Calu3 (cell line): ENCODE data around the gene FBXW8. TPM values are rescaled to one million over a fixed set of nuclear protein-coding genes. Genes with fewer than 3 reads are reported as not detected.

Source experiments
- BruUV-seq: library from RNA; stranded (reverse); fragments of 400-500 nt; replicated peaks from 2 replicates; lab custom pipeline; 2021; lab: Mats Ljungman, UMichigan
- CTCF ChIA-PET: fragments of 300-600 bp; sonication (Branson Sonifier 250); formaldehyde crosslinking; loops from one replicate; lab custom pipeline; 2022; ENCODE audit warnings: antibody characterized with exemption; lab: Charles Lee
- DNase-seq: peaks from one replicate; pipeline ENCODE4 v3.0.0; 2022
- H3K27ac Mint-ChIP-seq: one replicate; pipeline ENCODE4 v1.8.0; 2022; ENCODE audit warnings: mixed read lengths; ENCODE audit not compliant: unreplicated experiment
- H3K27me3 Mint-ChIP-seq: one replicate; pipeline ENCODE4 v1.8.0; 2022; ENCODE audit warnings: mixed read lengths; ENCODE audit not compliant: unreplicated experiment
- H3K36me3 Mint-ChIP-seq: one replicate; pipeline ENCODE4 v1.8.0; 2022; ENCODE audit warnings: mild to moderate bottlenecking, moderate library complexity, mixed read lengths; ENCODE audit not compliant: insufficient read depth, unreplicated experiment
- H3K4me1 Mint-ChIP-seq: one replicate; pipeline ENCODE4 v1.8.0; 2022; ENCODE audit warnings: mild to moderate bottlenecking, low read depth, mixed read lengths; ENCODE audit not compliant: unreplicated experiment
- H3K4me3 Mint-ChIP-seq: one replicate; pipeline ENCODE4 v1.8.0; 2022; ENCODE audit warnings: mild to moderate bottlenecking, low read depth, moderate library complexity, mixed read lengths; ENCODE audit not compliant: unreplicated experiment
- H3K9me3 Mint-ChIP-seq: one replicate; pipeline ENCODE4 v1.8.0; 2022; ENCODE audit warnings: low read depth, mixed read lengths; ENCODE audit not compliant: unreplicated experiment
- CTCF ChIP-seq: fragments of 200-600 bp; IDR thresholded peaks from one replicate; pipeline ENCODE4 v1.8.0; 2022; ENCODE audit warnings: antibody characterized with exemption; ENCODE audit not compliant: unreplicated experiment
- intact Hi-C: fragments of 100-400 bp; cut with micrococcal nuclease; formaldehyde crosslinking; loops from one replicate; pipeline ENCODE4 v1.10.0; 2022; ENCODE audit not compliant: unreplicated experiment
- total RNA-seq: library from RNA; stranded (reverse); gene quantifications from 2 replicates; pipeline ENCODE4 v1.2.3, GENCODE V29; 2022

FBXW8 gene
- total RNA-seq, 1 experiment from 2014 or later: 18.2 TPM

DNA sequence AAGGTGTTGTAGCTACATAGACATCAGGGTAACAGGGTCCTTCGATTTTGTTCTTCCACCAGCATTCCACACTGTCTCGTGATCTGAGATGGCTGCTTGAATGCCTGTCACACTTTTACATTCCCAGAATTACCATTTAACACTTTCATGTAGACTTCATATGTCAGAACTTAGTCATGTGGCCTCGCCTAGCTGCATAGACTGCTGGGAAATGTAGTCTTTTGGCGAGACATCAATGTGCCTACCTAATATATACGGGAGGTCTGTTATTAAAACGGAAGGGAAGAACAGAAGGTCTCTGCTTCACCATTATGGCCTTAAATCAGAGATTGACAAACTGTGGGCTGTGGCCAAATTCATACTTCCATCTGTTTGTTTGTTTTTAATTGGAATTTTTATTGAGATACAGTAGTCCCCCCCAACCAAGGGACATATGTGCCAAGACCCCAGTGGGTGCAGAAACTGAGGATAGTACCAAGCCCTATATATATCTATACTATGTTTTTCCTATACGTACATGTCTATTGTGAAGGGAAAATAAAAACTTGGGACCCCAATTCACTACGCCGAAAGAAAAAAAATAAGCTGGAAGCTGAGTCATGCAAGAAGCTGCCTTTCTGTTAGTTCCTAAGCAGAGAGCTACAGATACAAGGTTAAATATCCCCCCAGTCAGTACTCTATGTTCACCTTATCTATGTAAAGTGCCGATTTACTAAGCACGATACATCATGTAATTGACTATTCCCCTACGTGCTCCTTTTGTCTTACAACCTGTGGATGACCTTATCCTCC is 18.2 kb upstream of the FBXW8 start:
- H3K9me3 Mint-ChIP-seq: no peaks in the 10 kb centered on the region
- no TSS peak for BruUV-seq
- H3K36me3 Mint-ChIP-seq: no peaks in the 10 kb centered on the region
- intact Hi-C loops: no loop called here
- H3K27me3 Mint-ChIP-seq: peaks cover 60% of the 10 kb centered on the region
- H3K27ac Mint-ChIP-seq: no peak overlapping the region
- H3K4me3 Mint-ChIP-seq: no peak overlapping the region
- CTCF ChIA-PET: interaction anchor here (0.6 kb wide), 1 partner anchor 1836 kb away, joined by 3 read pairs; no protein-coding TSS in a partner anchor
- no peak for TF ChIP-seq CTCF
- H3K4me1 Mint-ChIP-seq: no peaks in the 10 kb centered on the region
- DNase-seq: no peak

DNA sequence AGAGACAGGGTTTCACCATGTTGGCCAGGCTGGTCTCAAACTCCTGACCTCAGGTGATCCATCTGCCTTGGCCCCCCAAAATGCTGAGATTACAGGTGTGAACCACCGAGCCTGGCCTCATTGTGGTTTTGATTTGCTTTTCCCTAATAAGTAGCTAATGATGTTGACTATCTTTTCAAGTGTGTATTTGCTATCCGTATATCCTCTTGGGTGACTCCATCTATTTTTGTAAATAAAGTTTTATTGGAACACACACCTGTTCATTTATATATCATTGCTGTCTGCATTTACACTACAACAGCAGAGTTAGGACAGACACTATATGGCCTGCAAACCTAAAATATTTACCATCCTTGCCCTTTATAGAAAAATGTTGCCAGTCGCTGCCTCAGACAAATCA is 15.8 kb upstream of the FBXW8 start:
- Mint-ChIP-seq H3K27me3 (peaks cover 60% of the 10 kb centered on the region), H3K9me3 (no peaks in the 10 kb centered on the region), H3K4me1 (no peaks in the 10 kb centered on the region), H3K36me3 (no peaks in the 10 kb centered on the region), H3K4me3 (no peak overlapping the region), H3K27ac (no peak overlapping the region)
- intact Hi-C loops: no loop called here
- no peak for DNase-seq
- BruUV-seq: no TSS peak
- no peak for TF ChIP-seq CTCF
- CTCF ChIA-PET: no interaction called here

GRCh38 chr12:116896411-116896924 is 14.3 kb upstream of the FBXW8 start:
- no peaks in the 10 kb centered on the region for H3K36me3 Mint-ChIP-seq

GRCh38 chr12:116897476-116897875 is 13.3 kb upstream of the FBXW8 start:
- Mint-ChIP-seq H3K36me3 (no peaks in the 10 kb centered on the region), H3K27ac (no peak overlapping the region), H3K27me3 (peaks cover 60% of the 10 kb centered on the region), H3K4me1 (no peaks in the 10 kb centered on the region), H3K9me3 (no peaks in the 10 kb centered on the region), H3K4me3 (no peak overlapping the region)
- DNase-seq: no peak
- TF ChIP-seq CTCF: no peak
- BruUV-seq: no TSS peak
- intact Hi-C loops: no loop called here
- CTCF ChIA-PET: no interaction called here

More at GRCh38 chr12:116896411-116896924, 14.3 kb upstream of the FBXW8 start:
- intact Hi-C loops: no loop called here
- Mint-ChIP-seq H3K9me3 (no peaks in the 10 kb centered on the region), H3K4me1 (no peaks in the 10 kb centered on the region), H3K27me3 (peaks cover 60% of the 10 kb centered on the region), H3K4me3 (no peak overlapping the region), H3K27ac (no peak overlapping the region)
- CTCF ChIA-PET: interaction anchor here (0.6 to 0.7 kb wide), 2 partner anchors 14 to 37 kb away, joined by 5 to 8 read pairs; no protein-coding TSS in a partner anchor
- TF ChIP-seq CTCF: no peak
- DNase-seq: no peak
- BruUV-seq: no TSS peak
